ENCODE results near the gene CRYBG2. TPM values are rescaled to one million over a fixed set of nuclear protein-coding genes. Genes with fewer than 3 reads are reported as not detected.

CRYBG2 gene
- polyA plus RNA-seq, 1 donor (not counting 4 experiments of a cell fraction or from before 2014, with no cell fraction given), result 7.9 TPM

- H3K9me1 ChIP-seq (ENCODE audit: control insufficient read depth, extremely low read depth, insufficient read depth, low read length), result no peaks in the 10 kb centered on the region
- TF ChIP-seq CTCF (optimal IDR thresholded peaks at IDR 0.05 in 1 of 3, IDR thresholded peaks at IDR 0.05 in 1 of 3, conservative IDR thresholded peaks at IDR 0.05 in 1 of 3; ENCODE audit: extremely low read depth in 1 of 3, insufficient read depth in 2 of 3, low read length in 3 of 3) (no peak), EZH2 (IDR thresholded peaks at IDR 0.05; ENCODE audit: low read length) (no peak)
- DNase-seq (ENCODE audit: low read depth, low spot score) (no peak), FAIRE-seq (no peak)
- no peak overlapping the region for H3K4me2 ChIP-seq (ENCODE audit: control insufficient read depth, extremely low read depth, insufficient read depth, low read depth, low read length)
- H3K4me3 ChIP-seq (ENCODE audit: control insufficient read depth in 2 of 3, extremely low read depth in 1 of 3, insufficient read depth in 2 of 3, low read depth in 1 of 3, low read length in 3 of 3), result no peak overlapping the region
- H3K9ac ChIP-seq (ENCODE audit: control insufficient read depth, extremely low read depth, insufficient read depth, low read length), result no peak overlapping the region
- no peaks in the 10 kb centered on the region for H3K9me3 ChIP-seq (ENCODE audit: control insufficient read depth, low read depth, low read length)
- H3K36me3 ChIP-seq (ENCODE audit: control insufficient read depth in 2 of 2, extremely low read depth in 1 of 2, insufficient read depth in 2 of 2, low read length in 2 of 2), result peaks cover 0 to 7% of the 10 kb centered on the region in 2 experiments
- dilution Hi-C loops (cut with MboI; ENCODE audit: extremely low pct_ligation_motif_present, low sequenced_read_pairs), result no loop called here
- peaks cover 18% of the 10 kb centered on the region for H3K4me1 ChIP-seq (ENCODE audit: control insufficient read depth, extremely low read depth, insufficient read depth, low read length)
- H4K20me1 ChIP-seq (ENCODE audit: control insufficient read depth, extremely low read depth, insufficient read depth, low read length), result no peaks in the 10 kb centered on the region
- H3K27ac ChIP-seq (ENCODE audit: control insufficient read depth, insufficient read depth, low read length), result no peak overlapping the region
- H3K79me2 ChIP-seq (ENCODE audit: control insufficient read depth, insufficient read depth, low read length), result no peaks in the 10 kb centered on the region
- H3K27me3 ChIP-seq (ENCODE audit: control insufficient read depth, extremely low read depth, insufficient read depth, low read length), result no peaks in the 10 kb centered on the region
- no peak overlapping the region for H2AFZ ChIP-seq (ENCODE audit: control insufficient read depth, low read length)
Measured at GRCh38 chr1:26338670-26339069, 15.3 kb downstream of the CRYBG2 start.

- TF ChIP-seq CTCF (optimal IDR thresholded peaks at IDR 0.05 in 1 of 3, IDR thresholded peaks at IDR 0.05 in 1 of 3, conservative IDR thresholded peaks at IDR 0.05 in 1 of 3; ENCODE audit: extremely low read depth in 1 of 3, insufficient read depth in 2 of 3, low read length in 3 of 3), result no peak
- no peak for TF ChIP-seq EZH2 (IDR thresholded peaks at IDR 0.05; ENCODE audit: low read length)
- H4K20me1 ChIP-seq (ENCODE audit: control insufficient read depth, extremely low read depth, insufficient read depth, low read length), result no peaks in the 10 kb centered on the region
- DNase-seq (ENCODE audit: low read depth, low spot score), result no peak
- no peaks in the 10 kb centered on the region for H3K27me3 ChIP-seq (ENCODE audit: control insufficient read depth, extremely low read depth, insufficient read depth, low read length)
- H3K27ac ChIP-seq (ENCODE audit: control insufficient read depth, insufficient read depth, low read length), result no peak overlapping the region
- H3K9me3 ChIP-seq (ENCODE audit: control insufficient read depth, low read depth, low read length), result no peaks in the 10 kb centered on the region
- H3K4me1 ChIP-seq (ENCODE audit: control insufficient read depth, extremely low read depth, insufficient read depth, low read length), result peaks cover 17% of the 10 kb centered on the region
- H3K79me2 ChIP-seq (ENCODE audit: control insufficient read depth, insufficient read depth, low read length), result no peaks in the 10 kb centered on the region
- H3K9me1 ChIP-seq (ENCODE audit: control insufficient read depth, extremely low read depth, insufficient read depth, low read length), result no peaks in the 10 kb centered on the region
- peaks cover 0 to 7% of the 10 kb centered on the region in 2 experiments for H3K36me3 ChIP-seq (ENCODE audit: control insufficient read depth in 2 of 2, extremely low read depth in 1 of 2, insufficient read depth in 2 of 2, low read length in 2 of 2)
- no peak overlapping the region for H2AFZ ChIP-seq (ENCODE audit: control insufficient read depth, low read length)
- dilution Hi-C loops (cut with MboI; ENCODE audit: extremely low pct_ligation_motif_present, low sequenced_read_pairs), result no loop called here
- no peak for FAIRE-seq
- H3K4me3 ChIP-seq (ENCODE audit: control insufficient read depth in 2 of 3, extremely low read depth in 1 of 3, insufficient read depth in 2 of 3, low read depth in 1 of 3, low read length in 3 of 3), result no peak overlapping the region
- H3K9ac ChIP-seq (ENCODE audit: control insufficient read depth, extremely low read depth, insufficient read depth, low read length), result no peak overlapping the region
- no peak overlapping the region for H3K4me2 ChIP-seq (ENCODE audit: control insufficient read depth, extremely low read depth, insufficient read depth, low read depth, low read length)
Measured at GRCh38 chr1:26337625-26338024, 16.3 kb downstream of the CRYBG2 start.
